ENCODE measurements around the gene DACT1.

The DACT1 gene

GRCh38 chr14:58617619-58618018 lies 20.1 kb upstream of the DACT1 start:
- no peak for DNase-seq
- Histone ChIP-seq H3K79me2 (ENCODE audit: low read length) (no peaks in the 10 kb centered on the region), H3K27me3 (replicated peaks; ENCODE audit: insufficient read depth, low read length) (no peaks in the 10 kb centered on the region), H3K9me2 (replicated peaks; ENCODE audit: insufficient read depth, low read length) (no peaks in the 10 kb centered on the region), H2AFZ (ENCODE audit: low read length) (no peak overlapping the region), H3K27ac (ENCODE audit: low read length) (no peak overlapping the region), H3K9me3 (replicated peaks; ENCODE audit: insufficient read depth, low read length) (no peaks in the 10 kb centered on the region), H3K4me3 (ENCODE audit: low read length) (no peak overlapping the region), H3K36me3 (replicated peaks; ENCODE audit: insufficient read depth, low read length) (no peaks in the 10 kb centered on the region), H3K4me1 (ENCODE audit: low read length) (no peaks in the 10 kb centered on the region), H4K20me1 (ENCODE audit: insufficient read depth, low read length) (no peaks in the 10 kb centered on the region), H3K4me2 (ENCODE audit: low read depth, low read length) (no peak overlapping the region), H3K9ac (ENCODE audit: low read length) (no peak overlapping the region), H3F3A (ENCODE audit: insufficient read depth, low read length) (no peaks in the 10 kb centered on the region)
- no peak for TF ChIP-seq EZH2 (optimal IDR thresholded peaks at IDR 0.05; ENCODE audit: low read depth, low read length)
- no peak for TF ChIP-seq CTCF (IDR thresholded peaks at IDR 0.05; ENCODE audit: low read length)
- TF ChIP-seq EZH2phosphoT487 (IDR thresholded peaks at IDR 0.05; ENCODE audit: low read length): no peak

- Histone ChIP-seq H4K20me1 (ENCODE audit: insufficient read depth, low read length) (no peaks in the 10 kb centered on the region), H3K4me1 (ENCODE audit: low read length) (no peaks in the 10 kb centered on the region), H3K9me3 (replicated peaks; ENCODE audit: insufficient read depth, low read length) (no peaks in the 10 kb centered on the region), H2AFZ (ENCODE audit: low read length) (no peak overlapping the region), H3K27ac (ENCODE audit: low read length) (no peak overlapping the region), H3K27me3 (replicated peaks; ENCODE audit: insufficient read depth, low read length) (no peaks in the 10 kb centered on the region), H3K79me2 (ENCODE audit: low read length) (no peaks in the 10 kb centered on the region), H3K4me2 (ENCODE audit: low read depth, low read length) (no peak overlapping the region), H3K36me3 (replicated peaks; ENCODE audit: insufficient read depth, low read length) (no peaks in the 10 kb centered on the region), H3K9ac (ENCODE audit: low read length) (no peak overlapping the region), H3K9me2 (replicated peaks; ENCODE audit: insufficient read depth, low read length) (no peaks in the 10 kb centered on the region), H3F3A (ENCODE audit: insufficient read depth, low read length) (no peaks in the 10 kb centered on the region), H3K4me3 (ENCODE audit: low read length) (no peak overlapping the region)
- TF ChIP-seq EZH2phosphoT487 (IDR thresholded peaks at IDR 0.05; ENCODE audit: low read length): no peak
- no peak for TF ChIP-seq CTCF (IDR thresholded peaks at IDR 0.05; ENCODE audit: low read length)
- TF ChIP-seq EZH2 (optimal IDR thresholded peaks at IDR 0.05; ENCODE audit: low read depth, low read length): no peak
- no peak for DNase-seq
These were observed 17.8 kb upstream of the DACT1 start for GRCh38 chr14:58620011-58620410.

GRCh38 chr14:58625438-58625837 lies 12.3 kb upstream of the DACT1 start:
- H3K36me3 ChIP-seq (replicated peaks; ENCODE audit: insufficient read depth, low read length): no peaks in the 10 kb centered on the region
- H3K27me3 ChIP-seq (replicated peaks; ENCODE audit: insufficient read depth, low read length): no peaks in the 10 kb centered on the region
- no peak overlapping the region for H3K4me3 ChIP-seq (ENCODE audit: low read length)
- H3K27ac ChIP-seq (ENCODE audit: low read length): no peak overlapping the region
- no peaks in the 10 kb centered on the region for H3K9me2 ChIP-seq (replicated peaks; ENCODE audit: insufficient read depth, low read length)
- H3K4me2 ChIP-seq (ENCODE audit: low read depth, low read length): no peak overlapping the region
- H3K4me1 ChIP-seq (ENCODE audit: low read length): no peaks in the 10 kb centered on the region
- no peaks in the 10 kb centered on the region for H3F3A ChIP-seq (ENCODE audit: insufficient read depth, low read length)
- no peak overlapping the region for H3K9ac ChIP-seq (ENCODE audit: low read length)
- no peaks in the 10 kb centered on the region for H3K9me3 ChIP-seq (replicated peaks; ENCODE audit: insufficient read depth, low read length)
- H2AFZ ChIP-seq (ENCODE audit: low read length): no peak overlapping the region
- no peaks in the 10 kb centered on the region for H4K20me1 ChIP-seq (ENCODE audit: insufficient read depth, low read length)
- no peaks in the 10 kb centered on the region for H3K79me2 ChIP-seq (ENCODE audit: low read length)
- no peak for DNase-seq
- TF ChIP-seq EZH2phosphoT487 (IDR thresholded peaks at IDR 0.05; ENCODE audit: low read length) (no peak), EZH2 (optimal IDR thresholded peaks at IDR 0.05; ENCODE audit: low read depth, low read length) (no peak), CTCF (IDR thresholded peaks at IDR 0.05; ENCODE audit: low read length) (no peak)
